Measurements from ENCODE around the gene FAM227B.
A peak's percentile ranks its signal among the peaks of the same experiment; 100 is the strongest.
"Not testable (repeated sequence)": the region's sequence is repeated elsewhere in the genome, so short reads cannot be mapped to it uniquely, and the experiment has no call there.

FAM227B gene

DNA sequence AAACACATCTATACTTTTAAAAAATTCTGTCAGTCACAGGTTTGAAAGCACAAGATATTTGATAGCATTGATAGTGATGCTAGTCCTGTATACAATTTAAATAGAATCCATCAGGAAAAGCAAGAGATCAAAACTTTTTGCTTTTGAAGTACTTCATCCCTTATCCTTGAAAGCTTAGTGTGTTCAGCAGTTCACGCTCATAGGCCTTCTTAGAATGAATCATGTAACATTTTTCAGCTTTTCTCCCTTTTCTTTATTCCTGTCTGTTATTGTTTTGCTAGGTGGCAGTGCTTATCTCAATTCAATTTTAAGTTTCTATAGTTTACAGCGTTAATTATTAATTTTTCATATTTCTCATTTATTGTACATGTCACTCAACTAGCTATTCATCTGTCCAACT is 128.5 kb downstream of the FAM227B start:
- no peak for DNase-seq

DNA sequence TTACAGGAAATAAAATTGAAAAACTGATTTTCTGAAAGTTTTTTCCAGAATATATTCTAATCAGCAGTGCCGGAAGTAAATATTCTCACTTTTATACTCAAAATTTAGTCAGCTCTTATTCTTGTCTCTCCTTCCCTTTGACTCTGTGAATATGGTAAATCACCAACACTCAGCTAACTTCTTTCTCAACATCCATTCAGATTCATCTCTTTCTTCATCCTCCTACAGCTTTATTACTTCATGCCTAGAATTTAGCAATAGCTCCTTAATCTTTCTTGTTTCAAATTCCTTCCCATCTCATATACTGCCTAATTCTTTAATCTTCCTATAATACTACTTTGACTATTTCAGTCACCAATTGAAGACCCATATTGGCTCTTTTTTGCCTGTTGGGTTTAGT is 129.7 kb downstream of the FAM227B start:
- DNase-seq: no peak

DNA sequence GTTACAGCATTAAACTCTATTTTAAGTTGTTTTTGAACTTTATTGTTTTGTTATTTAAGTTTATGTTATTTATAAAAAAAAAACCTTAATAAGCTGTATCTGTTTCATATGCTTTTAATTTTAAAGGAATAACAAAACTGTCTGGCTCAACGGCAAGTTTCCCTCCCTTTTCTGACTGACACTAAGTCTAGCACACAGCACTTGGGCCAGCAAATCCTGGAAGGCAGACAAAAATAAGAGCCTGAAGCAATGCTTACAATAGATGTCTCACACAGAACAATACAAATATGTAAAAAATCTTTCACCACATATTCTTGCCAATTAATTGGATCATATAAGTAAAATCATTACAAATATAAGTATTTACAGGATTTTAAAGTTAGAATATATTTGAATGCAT is 135.2 kb downstream of the FAM227B start:
- DNase-seq: peak; percentile 24

DNA sequence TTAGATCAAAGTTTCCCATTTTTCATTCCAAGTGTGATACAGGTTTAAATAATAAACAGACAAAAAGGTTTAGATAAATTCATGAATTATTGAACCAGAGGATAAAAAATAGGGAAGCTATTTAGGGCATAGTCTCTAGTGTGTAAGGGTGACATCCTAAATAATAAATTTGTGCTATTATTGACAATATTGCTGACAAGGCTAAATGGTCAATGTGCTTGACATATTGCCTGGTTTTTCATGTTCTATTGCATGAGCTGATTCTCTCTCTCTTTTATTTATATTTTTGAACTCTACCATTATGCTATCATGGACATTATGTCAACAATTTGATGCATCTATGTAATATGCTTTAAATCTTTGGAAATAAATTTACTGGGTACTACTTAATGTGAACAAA is 141.6 kb downstream of the FAM227B start:
- not testable (repeated sequence) for DNase-seq

DNA sequence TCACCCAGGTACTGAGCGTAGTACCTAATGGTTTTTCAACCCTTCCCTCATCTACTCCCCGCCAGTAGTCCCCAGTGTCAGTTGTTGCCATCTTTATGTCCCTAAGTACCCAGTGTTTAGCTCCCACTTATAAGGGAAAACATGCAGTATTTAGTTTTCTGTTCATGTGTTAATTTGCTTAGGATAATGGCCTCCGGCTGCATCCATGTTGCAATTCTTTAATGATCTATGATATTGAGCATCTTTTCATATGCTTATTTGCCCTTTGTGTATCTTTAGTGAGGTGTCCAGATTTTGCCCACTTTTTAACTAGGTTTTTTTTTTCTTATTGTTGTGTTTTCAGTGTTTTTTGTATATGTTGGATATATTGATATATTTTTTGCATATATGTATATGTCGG is 142.6 kb downstream of the FAM227B start:
- not testable (repeated sequence) for DNase-seq

DNA sequence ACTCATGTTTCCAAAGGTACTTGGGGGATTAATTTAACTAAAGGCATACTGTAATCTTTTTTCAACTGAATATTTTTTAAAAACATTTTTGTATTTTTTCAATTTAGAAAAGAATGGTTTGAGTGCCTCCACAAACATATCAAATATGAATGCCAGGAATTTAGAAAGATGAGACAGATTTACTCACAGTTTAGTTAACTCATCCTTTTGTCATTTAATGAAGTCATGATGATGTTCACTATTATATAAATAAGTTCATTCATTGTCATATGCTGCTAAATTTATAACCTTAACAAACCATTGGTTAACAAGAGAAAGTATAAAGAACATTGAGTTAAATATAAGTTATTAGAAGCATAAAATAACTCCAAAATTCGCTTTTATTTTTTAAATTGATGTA is 147.6 kb downstream of the FAM227B start:
- no peak for DNase-seq

DNA sequence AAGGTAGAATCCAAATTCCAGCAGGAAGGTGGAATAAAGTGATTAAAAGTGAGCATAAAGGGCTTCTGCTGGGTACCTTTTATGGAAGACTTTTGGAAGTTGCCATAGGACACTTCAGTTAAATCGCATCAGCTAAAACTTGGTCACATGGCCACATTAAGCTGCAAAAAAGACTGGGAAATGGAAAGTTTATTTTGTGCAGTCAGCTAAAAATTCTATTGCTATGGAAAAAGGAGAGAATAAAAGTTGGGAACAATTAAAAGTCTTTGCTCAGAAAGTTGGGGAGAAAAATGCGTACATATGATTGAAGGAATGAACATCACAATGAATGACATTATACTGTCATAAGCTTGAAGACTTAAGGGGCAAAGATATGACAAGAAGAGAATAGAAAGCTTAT is 148.3 kb downstream of the FAM227B start:
- no peak for DNase-seq

DNA sequence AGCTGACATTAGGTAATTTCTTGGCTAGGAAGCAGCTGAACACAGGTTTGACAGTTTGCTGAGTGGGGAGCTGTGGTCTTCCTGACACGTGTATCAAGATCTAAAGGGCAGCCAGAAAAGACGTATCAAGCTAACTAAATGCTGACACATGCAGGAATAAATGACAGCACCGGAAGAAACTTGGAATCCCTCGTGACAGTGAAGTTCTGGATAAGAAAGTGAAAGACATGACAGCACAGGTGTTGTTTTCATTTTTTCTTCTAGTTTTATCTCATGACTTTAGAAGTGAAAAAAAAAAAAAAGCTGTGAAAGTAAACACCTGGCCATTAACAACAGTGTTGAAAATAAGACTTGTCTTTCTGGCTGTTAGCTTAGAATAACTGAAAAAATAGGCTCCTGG is 148.9 kb downstream of the FAM227B start:
- DNase-seq: no peak

DNA sequence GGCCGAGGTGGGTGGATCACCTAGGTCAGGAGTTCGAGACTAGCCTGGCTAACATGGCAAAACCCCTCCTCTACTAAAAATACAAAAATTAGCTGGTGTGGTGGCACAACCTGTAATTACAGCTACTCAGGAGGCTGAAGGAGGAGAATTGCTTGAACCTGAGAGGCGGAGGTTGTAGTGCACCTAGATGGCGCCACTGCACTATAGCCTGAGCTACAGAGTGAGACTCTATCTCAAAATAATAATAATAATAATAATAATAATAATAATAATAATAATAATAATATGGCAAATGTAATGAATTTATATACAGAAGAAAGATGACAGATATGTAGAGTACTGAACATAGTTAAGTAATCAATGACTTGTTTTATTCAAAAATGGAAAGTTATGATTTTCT is 149.4 kb downstream of the FAM227B start:
- DNase-seq: not testable (repeated sequence)

DNA sequence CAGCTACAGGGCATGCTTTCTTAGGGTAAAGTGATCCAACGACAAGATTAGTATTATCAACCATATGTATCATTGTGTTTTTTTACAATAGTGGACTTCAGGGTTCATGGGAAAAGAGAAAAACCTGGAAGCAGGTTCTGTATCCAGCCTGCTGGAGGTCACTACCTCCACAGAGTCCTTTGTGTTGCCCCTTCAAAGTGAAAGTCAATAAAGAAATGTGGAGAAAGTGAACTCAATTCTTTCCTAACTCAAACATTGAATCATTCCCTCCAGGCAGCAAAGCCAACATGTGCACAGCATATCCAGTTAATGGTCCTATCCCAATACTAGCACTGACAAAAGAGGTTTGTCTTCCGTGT is 152.2 kb downstream of the FAM227B start:
- DNase-seq: no peak

DNA sequence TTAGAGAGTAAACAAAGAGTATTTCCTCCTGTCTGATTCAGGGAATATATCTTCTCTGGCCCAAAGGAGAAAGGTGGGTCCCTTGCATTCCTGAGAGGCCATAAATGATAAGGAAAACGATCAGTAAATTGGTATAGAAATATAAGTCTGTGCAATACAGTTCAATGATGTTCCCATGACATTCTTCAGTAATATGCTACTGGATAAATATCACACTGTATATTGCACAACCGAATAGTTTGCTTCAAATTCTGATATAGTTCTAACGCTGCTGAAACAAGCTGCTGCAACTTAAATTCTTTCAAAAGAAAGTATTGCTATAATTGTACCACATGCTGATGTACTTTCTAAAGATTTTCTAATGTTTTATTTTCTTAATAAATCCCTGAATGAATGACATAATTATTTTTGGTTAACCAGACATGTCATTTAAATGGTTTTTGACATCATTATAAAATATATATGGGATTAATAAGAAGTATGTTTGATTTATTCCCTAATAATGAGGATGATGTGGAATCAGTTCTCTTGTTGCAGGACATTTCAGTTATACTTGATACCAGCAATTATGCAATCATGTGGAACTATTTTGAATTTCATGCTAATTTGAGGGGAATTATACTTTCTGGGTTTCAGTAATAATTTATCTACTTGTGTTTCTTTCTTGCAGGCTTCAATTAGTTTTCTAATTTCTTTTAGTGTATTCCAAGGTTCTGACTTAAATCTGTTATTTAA is 152.7 kb downstream of the FAM227B start:
- no peak for DNase-seq

DNA sequence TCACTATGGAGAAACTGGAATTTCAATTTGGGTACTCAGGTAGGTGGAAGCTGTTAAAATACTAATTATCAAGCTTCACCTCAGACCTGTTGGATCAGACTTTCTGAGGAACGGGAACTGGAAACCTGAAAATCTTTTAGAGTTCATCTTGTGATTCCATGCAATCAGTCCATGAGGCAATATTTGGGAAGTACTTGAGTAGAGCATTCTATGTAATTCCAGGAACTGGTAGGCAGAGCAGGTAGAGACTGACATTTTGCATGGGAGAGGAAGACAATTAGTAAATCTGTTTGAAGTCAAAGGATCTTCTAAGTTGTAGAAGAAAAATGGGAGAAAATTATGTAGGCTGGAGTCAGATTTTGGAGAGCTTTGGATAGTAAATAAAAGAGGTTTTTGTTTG is 154.5 kb downstream of the FAM227B start:
- DNase-seq: no peak

- no peak for DNase-seq
Measured at GRCh38 chr15:49464522-49464921, 156.1 kb downstream of the FAM227B start.

GRCh38 chr15:49462232-49462844 is 158.3 kb downstream of the FAM227B start:
- DNase-seq: no peak

DNA sequence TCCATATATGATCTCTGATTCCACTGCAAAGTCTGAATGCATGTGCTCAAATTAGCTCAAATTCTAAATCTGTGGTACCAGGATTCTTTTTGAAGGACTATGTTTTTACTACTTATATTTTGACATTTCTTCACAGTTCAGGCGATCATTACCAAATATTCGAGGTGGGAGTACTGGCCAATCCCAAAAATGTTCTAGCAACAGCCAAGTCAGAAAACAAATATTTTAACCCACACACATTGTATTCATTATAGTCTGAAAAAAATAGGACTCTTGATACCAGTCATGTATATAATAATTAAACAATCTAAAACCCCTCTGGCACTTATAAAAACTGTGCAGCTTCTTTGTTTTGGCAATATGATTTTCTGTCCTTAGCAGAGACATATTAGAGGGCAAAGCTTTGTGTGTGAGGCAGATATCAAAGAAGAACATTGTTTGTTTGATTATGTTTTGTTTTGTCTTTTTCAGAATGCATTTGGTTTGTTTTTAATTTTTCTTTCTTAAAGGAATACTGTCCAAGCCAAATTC is 160.1 kb downstream of the FAM227B start:
- no peak for DNase-seq

- DNase-seq: no peak
Measured at GRCh38 chr15:49458145-49458544, 162.5 kb downstream of the FAM227B start.

GRCh38 chr15:49456166-49456565 is 164.5 kb downstream of the FAM227B start:
- no peak for DNase-seq

GRCh38 chr15:49452595-49452994 is 168.0 kb downstream of the FAM227B start:
- DNase-seq: no peak

- DNase-seq: no peak
Measured at GRCh38 chr15:49441816-49442215, 178.8 kb downstream of the FAM227B start.

DNA sequence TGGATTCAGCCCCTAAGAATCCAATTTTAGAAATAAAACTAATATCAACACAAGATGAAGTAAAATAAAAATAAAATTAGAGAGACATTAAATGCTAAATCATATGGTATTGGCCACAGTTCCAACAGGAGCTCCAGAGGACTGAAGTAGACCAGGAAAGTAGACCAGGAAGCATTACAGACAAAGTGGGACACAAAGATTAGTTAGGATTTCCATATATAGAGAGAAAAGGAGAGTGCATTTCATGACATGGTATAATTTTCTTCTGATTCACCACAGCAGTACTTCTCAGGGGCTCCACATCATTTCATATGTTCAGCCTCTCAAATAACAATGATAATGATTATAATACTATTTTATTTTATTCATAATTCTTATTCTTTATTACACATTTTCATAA is 179.3 kb downstream of the FAM227B start:
- no peak for DNase-seq

- DNase-seq: no peak
Measured at GRCh38 chr15:49439678-49440395, 180.8 kb downstream of the FAM227B start.

GRCh38 chr15:49438962-49439631 is 181.5 kb downstream of the FAM227B start:
- peak; percentile 41 for DNase-seq

GRCh38 chr15:49436751-49437150 is 183.9 kb downstream of the FAM227B start:
- no peak for DNase-seq

All from right hindlimb (tissue), 1 donor.